Aorta (tissue), 5 donors: ENCODE data around the gene PLEKHA1. TPM values are rescaled to one million over a fixed set of nuclear protein-coding genes. Genes with fewer than 3 reads are reported as not detected.

Experiments
- ATAC-seq: fragments of 200-7000 bp; cut with Tn5 transposase; one replicate; pipeline ENCODE4 v1.9.1; 2022; ENCODE audit warnings: moderate library complexity; ENCODE audit not compliant: low FRiP score
- DNase-seq, 2 donors: peaks; one replicate each; pipeline ENCODE4 v3.0.0-alpha.2; 2020
- H3K27ac ChIP-seq, 2 donors: one replicate each; pipeline ENCODE4 v1.5.1; 2013; ENCODE audit warnings: low read length in 2 of 2, mild to moderate bottlenecking in 2 of 2, moderate library complexity in 2 of 2, control low read depth in 1 of 2, inconsistent platforms in 1 of 2, low read depth in 1 of 2
- H3K27me3 ChIP-seq, 2 donors: one replicate each; pipeline ENCODE4 v1.6.1; 2013; ENCODE audit warnings: control low read depth in 1 of 2, low read length in 1 of 2, mild to moderate bottlenecking in 1 of 2, moderate library complexity in 1 of 2; ENCODE audit not compliant: insufficient read depth in 2 of 2, control insufficient read depth in 1 of 2
- H3K36me3 ChIP-seq, 2 donors: one replicate each; pipeline ENCODE4 v1.6.1; 2013; ENCODE audit warnings: control low read depth in 1 of 2, low read length in 1 of 2, mild to moderate bottlenecking in 1 of 2; ENCODE audit not compliant: insufficient read depth in 2 of 2, control insufficient read depth in 1 of 2
- H3K4me1 ChIP-seq, 2 donors: one replicate each; pipeline ENCODE4 v1.6.1; 2013; ENCODE audit warnings: low read length in 2 of 2, control low read depth in 1 of 2, mild to moderate bottlenecking in 1 of 2, moderate library complexity in 1 of 2; ENCODE audit not compliant: insufficient read depth in 2 of 2, control insufficient read depth in 1 of 2
- H3K4me3 ChIP-seq, 2 donors: one replicate each; pipeline ENCODE4 v1.5.1; 2013; ENCODE audit warnings: low read length in 2 of 2, control low read depth in 1 of 2, mild to moderate bottlenecking in 1 of 2
- H3K9me3 ChIP-seq: one replicate; pipeline ENCODE4 v1.6.1; 2013; ENCODE audit warnings: mild to moderate bottlenecking, low read length; ENCODE audit not compliant: control insufficient read depth
- WGBS, 2 donors: extraction: QIAGEN DNeasy Blood & Tissue Kit; methylation state at CpG; one replicate each; pipeline ENCODE4 v1.1.7; 2013; 5-methylcytosine and 5-hydroxymethylcytosine counted together
- intact Hi-C, 2 donors: fragments of 100-400 bp; cut with DNase I; formaldehyde crosslinking; loops; one replicate each; pipeline versions ENCODE4 v1.14.2 to v1.15.0; 2022
- polyA plus RNA-seq, 2 donors: library from polyadenylated mRNA; stranded (reverse); fragments of 200-250 nt; gene quantifications; one replicate each; pipeline ENCODE4 v1.2.3, GENCODE V29; 2013
- total RNA-seq, 2 donors: library from RNA; stranded (reverse); fragmentation: NEBNext Ultra II Directional; extraction: Animal tissue kit (Norgen Biotek cat#: 25700); gene quantifications; one replicate each; pipeline ENCODE4 v1.2.1, GENCODE V29; 2021
- donor health status: healthy with polysubstance abuse.
- donor health status: Bipolar disorder and iron deficiency.
- donor health status: DM: no; HTN: no; CAD: no.
- donor health status: DM: no; HTN: no; CAD: no.
- donor health status: DM: yes; HTN: yes; CAD: no.

Gene PLEKHA1
- total and polyA plus RNA-seq, 4 donors: 16.3 to 46.1 (median 28.4) TPM

DNA sequence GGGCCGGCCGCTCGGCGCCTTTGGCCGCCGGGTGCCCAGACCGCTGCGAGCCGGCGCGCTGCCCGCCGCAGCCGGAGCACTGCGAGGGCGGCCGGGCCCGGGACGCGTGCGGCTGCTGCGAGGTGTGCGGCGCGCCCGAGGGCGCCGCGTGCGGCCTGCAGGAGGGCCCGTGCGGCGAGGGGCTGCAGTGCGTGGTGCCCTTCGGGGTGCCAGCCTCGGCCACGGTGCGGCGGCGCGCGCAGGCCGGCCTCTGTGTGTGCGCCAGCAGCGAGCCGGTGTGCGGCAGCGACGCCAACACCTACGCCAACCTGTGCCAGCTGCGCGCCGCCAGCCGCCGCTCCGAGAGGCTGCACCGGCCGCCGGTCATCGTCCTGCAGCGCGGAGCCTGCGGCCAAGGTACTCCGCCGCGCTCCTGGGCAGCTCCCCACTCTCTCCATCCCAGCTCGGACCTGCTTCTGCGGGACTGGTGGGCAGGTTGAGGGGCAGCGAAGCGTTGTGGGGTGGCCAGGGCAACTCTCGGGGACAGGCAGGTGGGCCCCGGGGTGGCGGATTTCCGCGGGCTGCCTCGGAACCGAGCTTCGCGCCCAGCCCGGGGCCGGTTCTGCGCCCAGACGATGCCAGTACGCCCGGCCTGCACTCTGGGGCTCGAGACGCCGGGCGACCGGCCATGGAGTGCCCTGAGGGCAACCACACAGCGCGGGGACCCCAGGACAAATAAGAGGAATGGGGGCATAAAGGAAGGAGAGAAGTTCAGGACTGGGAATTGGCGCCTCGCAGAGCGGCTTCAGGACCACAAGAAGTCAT lies 87.4 kb downstream of the PLEKHA1 start:
- 0% methylated on average over 66 to 95 of the region's 95 CpGs for WGBS, 2 donors
- intact Hi-C loops: loop anchor here (2.0 to 5.0 kb wide), 3 partner anchors 33 to 43 kb away; no protein-coding TSS in a partner anchor
- DNase-seq (peak; percentile 54 to 81), ATAC-seq (peak; percentile 52)
- Histone ChIP-seq H3K9me3 (no peaks in the 10 kb centered on the region), H3K36me3 (no peaks in the 10 kb centered on the region), H3K27me3 (no peaks in the 10 kb centered on the region), H3K4me1 (peaks cover 1 to 3% of the 10 kb centered on the region in 2 donors), H3K27ac (peak overlapping the region; percentile 45 to 95), H3K4me3 (peak overlapping the region; percentile 88 to 94)

DNA sequence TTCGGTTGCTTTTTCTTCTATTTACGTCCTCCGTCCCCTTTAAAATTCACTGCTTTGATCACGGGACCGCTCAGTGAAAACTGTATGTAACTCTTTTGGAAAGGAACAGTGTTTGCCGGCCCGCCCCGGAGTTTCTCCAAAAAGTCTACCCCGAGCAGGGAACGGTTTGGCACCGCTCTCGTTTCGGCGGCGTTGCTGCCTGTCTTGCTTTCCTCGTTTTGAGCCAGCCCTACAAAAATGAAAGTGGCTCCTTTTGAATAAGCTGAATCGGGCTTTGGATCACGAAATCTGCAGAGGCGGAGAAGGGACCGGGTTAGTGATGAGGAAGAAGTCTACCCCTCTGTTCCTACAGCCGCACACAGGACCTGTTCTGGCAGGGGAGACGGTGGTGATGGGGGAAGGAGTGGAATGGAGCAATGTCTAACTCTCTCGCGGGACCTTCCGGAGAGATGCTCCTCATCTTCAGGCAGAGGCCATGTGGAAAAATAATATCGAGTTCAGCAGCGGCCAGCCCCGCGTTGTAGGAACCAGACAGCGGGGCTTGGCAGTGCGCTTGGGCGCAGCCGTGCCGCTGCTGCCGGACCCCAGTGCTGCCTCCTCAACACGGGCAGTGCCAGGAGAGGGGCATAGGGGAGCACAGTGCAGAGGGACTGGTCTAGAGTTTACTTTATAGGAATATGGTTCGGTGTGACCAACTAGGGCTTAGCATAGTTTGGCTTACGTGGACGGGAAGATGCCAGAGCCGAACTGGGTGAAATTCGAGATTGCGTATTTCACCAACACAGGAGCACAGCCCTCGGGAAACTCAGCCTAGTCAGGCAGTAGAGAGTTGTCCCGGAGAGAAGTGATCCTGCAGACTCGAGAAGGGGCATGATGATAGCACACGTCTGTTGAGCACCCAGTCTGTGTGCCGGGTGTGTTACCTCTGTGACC lies 88.3 kb downstream of the PLEKHA1 start:
- WGBS, 2 donors: 1% methylated on average over 47 of the region's 47 CpGs
- H3K27ac ChIP-seq: peak overlapping the region; percentile 45 to 95
- intact Hi-C loops: loop anchor here (2.0 to 5.0 kb wide), 2 partner anchors 32 to 40 kb away; no protein-coding TSS in a partner anchor
- H3K4me3 ChIP-seq: peak overlapping the region; percentile 88 to 94
- H3K36me3 ChIP-seq: no peaks in the 10 kb centered on the region
- H3K27me3 ChIP-seq: no peaks in the 10 kb centered on the region
- DNase-seq (peak; percentile 80 to 89), ATAC-seq (peak; percentile 70)
- peaks cover 1 to 3% of the 10 kb centered on the region in 2 donors for H3K4me1 ChIP-seq
- H3K9me3 ChIP-seq: no peaks in the 10 kb centered on the region

DNA sequence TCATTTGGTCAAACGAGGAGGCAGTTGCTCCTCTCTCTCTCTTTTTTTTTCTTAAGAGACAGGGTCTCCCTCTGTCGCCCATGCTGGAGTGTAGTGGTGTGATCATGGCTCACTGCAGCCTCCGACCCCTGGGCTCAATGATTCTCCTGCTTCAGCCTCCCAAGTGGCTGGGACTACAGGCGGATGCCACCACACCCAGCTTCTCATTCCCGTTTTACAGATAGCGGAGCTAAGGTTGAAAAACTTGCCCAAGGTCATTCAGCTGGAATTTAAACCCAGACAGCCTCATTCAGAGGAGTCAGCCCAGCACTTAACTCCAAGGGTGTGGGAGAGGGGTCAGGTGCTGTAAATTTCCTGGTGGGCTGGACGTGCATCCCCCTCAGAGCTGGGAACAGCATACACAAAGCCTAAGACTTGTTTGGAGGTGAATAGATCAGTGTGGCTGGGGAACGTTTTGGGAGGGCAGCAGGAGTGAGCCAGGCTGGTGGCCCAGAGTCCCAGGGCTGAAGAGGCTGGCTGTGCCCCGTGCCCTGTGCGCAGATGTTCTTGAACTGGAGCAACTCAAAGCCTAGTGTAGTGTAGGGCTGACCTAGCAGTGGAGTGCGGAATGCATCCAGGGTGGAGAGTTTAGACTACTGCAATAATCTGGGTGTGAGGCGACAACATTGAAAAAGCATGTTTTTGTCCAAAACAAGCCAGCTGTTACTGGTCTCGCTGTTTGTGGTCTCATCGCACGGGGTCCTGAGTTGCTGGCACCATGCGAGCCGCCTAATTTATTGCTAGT lies 89.2 kb downstream of the PLEKHA1 start:
- intact Hi-C loops: loop anchor here (2.0 to 5.0 kb wide), 2 partner anchors 31 to 39 kb away; no protein-coding TSS in a partner anchor
- Histone ChIP-seq H3K4me3 (peak overlapping the region; percentile 88 to 94), H3K36me3 (no peaks in the 10 kb centered on the region), H3K4me1 (peaks cover 1 to 6% of the 10 kb centered on the region in 2 donors), H3K27ac (no peak overlapping the region), H3K9me3 (no peaks in the 10 kb centered on the region), H3K27me3 (no peaks in the 10 kb centered on the region)
- DNase-seq (no peak), ATAC-seq (no peak)
- 28% methylated on average over 17 of the region's 17 CpGs for WGBS, 2 donors

DNA sequence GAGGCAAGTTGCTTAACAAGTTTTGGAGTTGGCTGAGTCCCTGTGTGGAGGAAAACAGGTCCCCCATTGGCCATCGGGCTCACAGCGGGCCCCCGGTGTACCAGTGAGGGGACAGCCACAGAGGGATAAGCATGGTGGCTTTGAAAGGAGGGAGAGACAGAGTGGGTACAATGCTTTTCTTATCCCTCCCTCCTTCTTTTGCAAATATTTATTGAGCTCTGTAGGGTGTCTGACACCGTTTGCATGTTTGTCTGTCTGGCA lies 89.7 kb downstream of the PLEKHA1 start:
- Histone ChIP-seq H3K4me3 (no peak overlapping the region), H3K36me3 (no peaks in the 10 kb centered on the region), H3K27me3 (no peaks in the 10 kb centered on the region), H3K27ac (no peak overlapping the region), H3K4me1 (peaks cover 1 to 11% of the 10 kb centered on the region in 2 donors), H3K9me3 (no peaks in the 10 kb centered on the region)
- WGBS, 2 donors: 19 to 29% methylated on average over 4 of the region's 4 CpGs
- ATAC-seq (no peak), DNase-seq (no peak)
- intact Hi-C loops: loop anchor here in 1 of 2 donors (5.0 kb wide), 1 partner anchor 38 kb away; no protein-coding TSS in a partner anchor

DNA sequence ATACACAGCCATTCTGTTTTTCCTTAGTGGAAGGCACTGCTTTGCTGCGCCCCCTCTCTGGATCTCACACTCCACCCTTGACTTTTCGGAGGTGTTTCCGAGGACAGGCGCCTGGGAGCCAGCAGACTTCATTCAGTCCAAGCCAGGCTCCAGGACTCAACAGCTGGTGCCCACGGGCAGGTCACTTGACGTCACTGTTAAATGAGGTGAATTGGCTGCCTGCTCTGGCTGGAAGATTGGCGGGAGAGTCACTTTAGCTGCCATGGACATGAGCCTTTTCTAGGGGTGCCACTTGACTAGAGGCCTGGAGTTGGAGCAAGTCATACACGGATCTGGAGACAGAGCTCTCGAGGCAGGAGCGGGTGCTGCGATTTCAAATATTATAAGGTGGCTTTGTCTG lies 90.1 kb downstream of the PLEKHA1 start:
- ATAC-seq (no peak), DNase-seq (no peak)
- Histone ChIP-seq H3K4me1 (peaks cover 1 to 15% of the 10 kb centered on the region in 2 donors), H3K4me3 (no peak overlapping the region), H3K27me3 (no peaks in the 10 kb centered on the region), H3K36me3 (no peaks in the 10 kb centered on the region), H3K9me3 (no peaks in the 10 kb centered on the region), H3K27ac (no peak overlapping the region)
- 25 to 29% methylated on average over 11 of the region's 11 CpGs for WGBS, 2 donors
- intact Hi-C loops: loop anchor here in 1 of 2 donors (5.0 kb wide), 1 partner anchor 38 kb away; no protein-coding TSS in a partner anchor

DNA sequence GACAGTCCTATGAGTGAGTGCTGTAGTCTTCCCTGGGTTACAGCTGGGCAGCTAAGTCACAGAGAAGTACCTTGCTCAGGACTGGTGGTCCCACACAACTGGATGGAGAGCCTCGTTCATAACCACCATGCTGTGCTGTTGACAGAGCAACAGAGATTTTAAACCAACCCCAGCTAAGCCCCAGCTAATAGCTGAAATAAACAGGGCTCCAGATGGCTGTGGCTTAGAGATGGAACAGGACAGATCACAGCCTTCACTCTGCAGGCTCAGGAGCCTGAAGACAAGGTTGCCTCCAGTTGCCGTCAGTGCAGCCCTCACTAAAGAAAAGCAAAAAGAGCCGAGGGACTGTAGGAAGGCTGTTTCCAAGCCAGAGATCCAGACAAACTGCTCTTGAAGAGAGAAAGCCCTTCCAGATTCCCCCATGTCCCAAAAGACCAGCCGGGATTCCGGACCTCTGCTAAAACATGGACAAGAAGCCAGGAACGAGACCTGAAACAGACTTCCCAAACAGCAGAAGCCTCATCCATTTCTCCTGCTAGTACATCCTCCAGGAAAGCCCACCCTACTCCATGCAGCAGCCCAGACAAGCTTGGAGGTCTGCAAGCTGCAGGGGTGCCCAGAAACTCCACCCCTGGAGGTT lies 91.0 kb downstream of the PLEKHA1 start:
- Histone ChIP-seq H3K4me1 (peaks cover 1 to 15% of the 10 kb centered on the region in 2 donors), H3K4me3 (no peak overlapping the region), H3K27me3 (no peaks in the 10 kb centered on the region), H3K36me3 (no peaks in the 10 kb centered on the region), H3K27ac (no peak overlapping the region), H3K9me3 (no peaks in the 10 kb centered on the region)
- no peak for DNase-seq
- intact Hi-C loops: no loop called here
- ATAC-seq: no peak
- WGBS, 2 donors: 60 to 74% methylated on average over 6 of the region's 6 CpGs

DNA sequence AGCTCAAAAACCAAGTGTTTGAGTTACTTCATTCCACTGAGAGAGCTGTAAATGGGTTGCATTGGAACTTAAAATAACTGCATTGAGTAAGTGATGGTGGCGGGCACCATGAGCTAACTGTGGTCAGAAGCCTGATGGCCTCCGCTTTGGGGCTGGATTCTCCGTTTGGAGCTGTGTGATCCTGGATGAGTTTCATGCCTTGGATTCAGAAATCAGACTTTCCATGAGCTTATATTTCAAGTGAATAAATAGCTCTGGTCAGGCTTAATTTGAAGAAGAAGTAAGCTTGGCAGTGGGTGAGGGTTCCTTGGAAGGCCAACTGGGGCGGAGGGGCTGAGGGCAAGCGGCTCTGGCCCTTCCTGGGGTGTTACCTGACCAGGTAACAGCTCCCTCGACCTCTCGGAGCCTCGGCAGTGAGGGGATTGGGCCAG lies 92.5 kb downstream of the PLEKHA1 start:
- Histone ChIP-seq H3K36me3 (no peaks in the 10 kb centered on the region), H3K27me3 (no peaks in the 10 kb centered on the region), H3K4me1 (peaks cover 1 to 15% of the 10 kb centered on the region in 2 donors), H3K4me3 (no peak overlapping the region), H3K27ac (no peak overlapping the region), H3K9me3 (no peaks in the 10 kb centered on the region)
- 78% methylated on average over 8 of the region's 8 CpGs for WGBS, 2 donors
- intact Hi-C loops: no loop called here
- DNase-seq: no peak
- no peak for ATAC-seq

DNA sequence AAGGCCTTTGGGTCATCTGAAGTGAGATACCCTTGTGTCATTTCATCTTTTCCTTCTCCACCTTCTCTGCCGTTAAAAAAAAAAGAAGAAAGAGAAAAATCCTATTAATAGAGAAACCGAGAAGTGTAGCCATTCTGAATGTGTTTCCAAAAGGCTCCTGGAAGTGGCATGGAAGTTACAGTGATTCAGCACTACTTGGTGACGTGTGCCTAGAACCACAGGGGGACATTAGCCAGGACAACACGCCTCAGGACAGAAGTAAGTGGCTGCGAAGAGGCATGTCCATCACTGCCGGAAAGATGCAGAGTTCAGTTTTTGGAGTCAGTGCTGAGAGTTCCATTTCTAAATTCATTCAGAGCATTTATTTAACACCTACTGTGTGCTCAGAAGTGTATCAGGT lies 93.2 kb downstream of the PLEKHA1 start:
- 62 to 64% methylated on average over 6 of the region's 6 CpGs for WGBS, 2 donors
- no peaks in the 10 kb centered on the region for H3K27me3 ChIP-seq

More for the DNA sequence above, 93.2 kb downstream of the PLEKHA1 start:
- ATAC-seq (no peak), DNase-seq (no peak)
- Histone ChIP-seq H3K4me1 (peaks cover 1 to 15% of the 10 kb centered on the region in 2 donors), H3K36me3 (no peaks in the 10 kb centered on the region), H3K27ac (no peak overlapping the region), H3K4me3 (no peak overlapping the region), H3K9me3 (no peaks in the 10 kb centered on the region)
- intact Hi-C loops: no loop called here
